NCI-H2227 (cell line): ENCODE results near the gene SPRY4.
"Not testable (repeated sequence)": the region's sequence is repeated elsewhere in the genome, so short reads cannot be mapped to it uniquely, and the experiment has no call there.

Source experiments
- DNase-seq: peaks from one replicate; lab custom pipeline; 2025; ENCODE audit not compliant: unreplicated experiment; lab: John Stamatoyannopoulos, UW

The SPRY4 gene

GRCh38 chr5:142315096-142315900 lies 9.5 kb downstream of the SPRY4 start:
- DNase-seq: no peak

GRCh38 chr5:142314606-142315005 lies 10.2 kb downstream of the SPRY4 start:
- DNase-seq: no peak

DNA sequence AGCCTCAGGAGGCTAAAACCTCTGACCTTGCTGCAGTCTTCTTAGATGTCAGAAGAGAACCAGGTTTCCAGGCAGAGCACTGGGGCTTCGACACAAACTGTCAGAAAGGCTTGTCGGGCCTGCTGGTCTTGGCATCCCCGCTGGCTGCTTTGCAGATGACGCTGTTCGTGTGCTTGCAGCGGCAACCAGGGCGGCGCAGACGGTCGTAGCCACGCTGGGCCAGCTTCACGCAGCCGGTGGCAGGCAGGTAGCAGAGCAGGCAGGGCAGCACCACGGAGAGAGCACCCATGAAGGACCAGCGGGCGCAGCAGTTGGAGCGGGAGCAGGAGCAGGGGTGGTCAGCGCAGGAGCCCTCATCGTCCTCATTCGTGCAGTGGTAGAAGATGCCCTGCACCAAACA lies 10.7 kb downstream of the SPRY4 start:
- DNase-seq: no peak

DNA sequence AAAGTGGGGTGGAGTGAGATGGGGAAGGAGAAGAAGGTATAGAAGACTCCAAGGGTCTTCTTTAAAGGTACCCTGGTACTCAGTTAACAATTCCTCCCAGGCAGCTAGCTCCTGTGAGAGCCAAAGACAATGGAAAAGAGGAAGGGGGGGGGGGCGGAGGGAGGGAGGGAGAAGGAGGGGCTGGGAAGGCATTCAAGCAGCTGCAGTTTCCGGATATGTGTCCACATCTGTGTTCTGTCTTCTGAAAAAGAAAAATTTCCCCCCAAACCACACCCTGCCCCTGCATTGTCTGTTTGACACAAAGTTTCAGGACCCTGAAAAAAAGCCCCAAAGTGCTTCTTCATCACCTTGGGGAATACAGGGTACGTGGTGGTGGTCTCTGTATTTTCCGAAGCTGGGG lies 11.1 kb downstream of the SPRY4 start:
- DNase-seq: no peak

DNA sequence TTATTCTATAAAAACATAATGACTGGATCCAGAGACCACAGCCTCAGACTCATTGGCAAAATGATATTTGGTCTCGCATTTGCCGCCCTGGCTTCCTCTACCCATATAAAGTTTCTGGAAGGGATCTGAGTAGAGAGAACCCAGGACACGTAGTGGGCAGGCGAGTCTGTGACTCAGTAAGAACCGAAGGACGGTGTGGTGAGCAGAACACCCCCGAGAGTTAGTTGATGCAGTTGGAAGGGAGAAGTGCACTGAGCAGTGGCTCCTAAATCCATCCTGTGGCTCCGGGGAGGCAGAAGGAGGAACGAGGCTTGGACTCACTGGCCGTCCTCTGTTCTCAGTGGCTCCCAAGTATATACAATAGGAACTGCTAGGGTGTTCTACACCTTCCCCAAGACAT lies 11.5 kb downstream of the SPRY4 start:
- no peak for DNase-seq

DNA sequence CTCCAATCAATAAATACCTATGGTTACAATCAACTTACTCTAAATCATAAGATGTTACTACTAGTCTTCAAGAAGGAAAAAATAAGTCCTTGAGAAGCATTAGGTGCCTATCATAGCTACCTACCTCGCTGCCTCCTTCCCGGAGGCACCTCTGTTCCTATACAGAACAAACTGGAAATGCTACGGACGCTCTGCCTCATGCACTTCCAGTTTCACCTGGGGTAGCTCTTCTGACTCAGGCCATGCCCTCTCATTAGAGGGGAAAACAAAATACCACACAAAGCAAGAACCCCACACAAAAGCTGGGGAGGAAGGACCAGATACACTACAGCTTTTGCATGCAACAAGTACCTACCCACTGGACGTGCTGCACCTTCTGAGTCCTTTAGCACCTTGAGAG lies 12.4 kb downstream of the SPRY4 start:
- DNase-seq: no peak

DNA sequence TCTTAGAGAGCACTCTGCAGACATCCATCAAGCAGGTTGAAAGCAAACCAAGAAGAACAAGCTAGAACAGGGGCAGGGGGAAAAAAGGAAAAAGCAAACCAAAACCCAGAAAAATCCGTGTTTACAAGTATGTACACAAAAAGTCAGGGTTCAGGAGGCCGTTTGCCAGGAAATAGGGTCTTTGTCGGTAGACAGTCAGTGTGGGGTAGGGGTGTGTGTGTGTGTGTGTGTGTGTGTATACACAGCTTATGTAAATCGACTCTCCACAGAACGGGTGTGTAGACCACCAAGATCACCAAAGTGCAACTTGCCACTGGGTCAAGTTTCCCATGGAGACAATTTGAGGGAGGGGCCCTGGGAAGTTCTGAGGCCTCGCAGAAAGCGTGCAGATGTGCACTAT lies 13.1 kb downstream of the SPRY4 start:
- no peak for DNase-seq

GRCh38 chr5:142310803-142311202 lies 14.0 kb downstream of the SPRY4 start:
- DNase-seq: no peak

- no peak for DNase-seq
These were observed 15.0 kb downstream of the SPRY4 start for GRCh38 chr5:142309747-142310318.

- no peak for DNase-seq
These were observed 16.5 kb downstream of the SPRY4 start for GRCh38 chr5:142308358-142308757.

DNA sequence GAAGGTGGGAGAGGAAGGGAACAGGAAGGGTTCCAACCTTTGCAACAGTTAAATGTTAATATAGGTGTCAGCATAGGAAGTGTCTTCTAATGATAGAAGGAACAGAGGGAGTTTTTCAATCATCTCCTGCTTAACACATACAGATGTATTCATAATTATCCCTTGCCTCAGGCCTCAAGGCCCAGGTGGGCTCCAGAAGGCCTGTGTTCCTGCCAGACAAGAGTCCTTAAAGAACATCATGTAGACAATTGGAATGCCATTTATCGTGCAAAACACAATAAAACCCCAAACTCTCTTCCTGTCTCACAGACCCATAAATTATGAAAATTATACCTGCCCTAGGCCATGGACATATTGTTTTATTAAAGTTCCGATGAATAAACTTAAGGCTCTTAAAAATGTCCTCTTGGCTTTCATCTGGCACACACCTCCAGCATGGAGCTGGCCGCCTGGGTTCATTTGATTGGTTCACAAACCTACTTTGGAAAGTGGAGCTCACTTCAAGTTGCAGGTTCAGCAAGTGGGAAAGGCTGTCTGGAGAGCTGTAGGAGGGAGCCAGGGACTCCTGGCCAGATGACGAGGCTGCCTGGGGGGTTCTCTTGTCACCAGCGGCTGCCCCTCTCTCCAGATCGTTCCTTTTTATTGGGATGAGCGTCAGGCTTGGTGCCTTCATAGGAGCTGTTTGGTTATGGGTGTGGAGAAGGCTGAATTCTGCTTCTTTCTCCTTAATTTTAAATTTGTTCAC lies 17.5 kb downstream of the SPRY4 start:
- DNase-seq: no peak

GRCh38 chr5:142306077-142306502 lies 18.7 kb downstream of the SPRY4 start:
- no peak for DNase-seq

GRCh38 chr5:142305211-142305610 lies 19.6 kb downstream of the SPRY4 start:
- DNase-seq: no peak

DNA sequence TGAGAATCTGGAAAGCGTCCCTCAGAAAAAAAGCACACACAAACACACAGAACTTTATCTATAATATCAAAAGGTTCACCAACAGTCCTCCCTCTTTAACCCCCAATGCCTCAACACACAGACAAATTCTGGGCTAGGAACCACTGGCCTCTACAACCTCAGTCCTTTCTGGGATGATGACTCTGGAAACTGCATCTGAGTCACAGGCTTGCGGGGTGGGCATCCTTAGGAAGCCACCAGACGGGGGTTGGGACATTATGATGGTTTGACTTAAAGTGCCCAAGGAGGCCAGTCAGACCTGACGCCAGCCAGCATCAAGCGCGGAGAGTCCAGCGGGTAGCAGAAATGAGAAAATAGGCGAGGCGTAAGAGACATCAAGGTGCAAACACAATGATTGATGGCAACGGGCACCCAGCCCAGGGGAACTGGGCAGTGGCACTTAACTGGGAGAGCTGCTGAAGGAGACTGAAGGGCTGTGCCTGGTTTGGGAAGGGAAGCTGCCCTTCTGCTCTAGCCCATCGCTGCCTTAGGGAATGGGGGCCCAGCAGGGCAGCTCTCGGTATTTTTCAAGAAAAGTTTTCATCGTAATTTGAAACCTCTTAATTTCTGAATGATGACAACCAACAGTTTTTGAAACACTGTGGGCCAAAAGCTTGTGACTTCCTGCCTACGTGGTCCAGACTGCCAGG lies 20.7 kb downstream of the SPRY4 start:
- no peak for DNase-seq

GRCh38 chr5:142303565-142303964 lies 21.3 kb downstream of the SPRY4 start:
- DNase-seq: no peak

GRCh38 chr5:142301540-142301939 lies 23.3 kb downstream of the SPRY4 start:
- no peak for DNase-seq

DNA sequence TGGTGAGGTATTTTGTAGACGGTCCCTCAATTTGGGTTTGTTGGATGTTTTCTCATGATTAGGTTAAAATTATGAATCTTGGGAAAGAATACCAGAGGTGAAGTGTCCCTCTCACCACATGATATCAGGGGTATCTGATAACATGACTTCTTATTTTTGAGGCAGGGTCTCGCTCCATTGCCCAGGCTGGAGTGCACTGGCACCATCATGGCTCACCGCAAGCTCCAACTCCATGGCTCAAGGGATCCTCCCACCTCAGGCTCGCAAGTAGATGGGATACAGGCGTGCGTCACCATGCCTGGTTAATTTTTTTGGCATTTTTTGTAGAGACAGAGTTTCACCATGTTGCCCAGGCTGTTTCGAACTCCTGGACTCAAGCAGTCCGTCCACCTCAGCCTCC lies 24.1 kb downstream of the SPRY4 start:
- DNase-seq: no peak

GRCh38 chr5:142298789-142299188 lies 26.0 kb downstream of the SPRY4 start:
- no peak for DNase-seq

DNA sequence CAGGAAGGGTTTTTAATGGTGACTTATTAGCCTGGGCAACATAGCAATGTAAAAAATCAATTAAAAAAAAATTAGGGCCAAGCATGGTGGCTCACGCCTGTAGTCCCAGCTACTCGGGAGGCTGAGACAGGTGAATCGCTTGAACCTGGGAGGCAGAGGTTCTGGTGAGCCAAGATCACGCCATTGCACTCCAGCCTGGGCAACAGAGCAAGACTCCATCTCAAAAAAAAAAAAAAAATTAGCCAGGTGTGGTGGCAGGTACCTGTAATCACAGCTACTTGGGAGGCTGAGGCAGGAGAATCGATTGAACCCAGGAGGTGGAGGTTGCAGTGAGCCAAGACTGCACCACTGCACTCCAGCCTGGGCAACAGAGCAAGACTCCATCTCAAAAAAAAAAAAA lies 27.0 kb downstream of the SPRY4 start:
- not testable (repeated sequence) for DNase-seq

- no peak for DNase-seq
These were observed 27.9 kb downstream of the SPRY4 start for GRCh38 chr5:142296914-142297417.
